Fibroblast of lung (primary cell): ENCODE results near the gene LCN10. TPM values are rescaled to one million over a fixed set of nuclear protein-coding genes. Genes with fewer than 3 reads are reported as not detected.
"Not testable (repeated sequence)": the region's sequence is repeated elsewhere in the genome, so short reads cannot be mapped to it uniquely, and the experiment has no call there.

Source experiments
- DNase-seq, 2 donors: peaks; one replicate each; pipeline versions ENCODE4 v3.0.0 to v3.0.0-alpha.2; 2010; ENCODE audit warnings: low read depth in 2 of 2
- H2AFZ ChIP-seq: 2 replicates; pipeline ENCODE4 v1.5.1; 2012; ENCODE audit warnings: low read length, control low read depth, inconsistent platforms
- H3K27ac ChIP-seq: 2 replicates; pipeline ENCODE4 v1.5.1; 2011; ENCODE audit warnings: low read length, control low read depth; ENCODE audit not compliant: insufficient read depth
- H3K27me3 ChIP-seq: 2 replicates; pipeline ENCODE4 v1.5.1; 2011; ENCODE audit warnings: mild to moderate bottlenecking, low read length; ENCODE audit not compliant: control insufficient read depth, insufficient read depth
- H3K36me3 ChIP-seq: 2 replicates; pipeline ENCODE4 v1.5.1; 2011; ENCODE audit warnings: low read length; ENCODE audit not compliant: control insufficient read depth, insufficient read depth
- H3K4me1 ChIP-seq: 2 replicates; pipeline ENCODE4 v1.5.1; 2011; ENCODE audit warnings: low read length; ENCODE audit not compliant: control insufficient read depth, insufficient read depth; ENCODE audit errors: extremely low read depth
- H3K4me2 ChIP-seq: 2 replicates; pipeline ENCODE4 v1.5.1; 2011; ENCODE audit warnings: low read length, control low read depth; ENCODE audit not compliant: insufficient read depth; ENCODE audit errors: extremely low read depth
- H3K4me3 ChIP-seq, 4 experiments: fragments of 200-600 bp in 1 of 4; sonication (generic) in 1 of 4; replicated peaks in 1 of 4; 2 replicates each; pipeline ENCODE4 v1.5.1; 2011 to 2016; ENCODE audit warnings: low read length in 4 of 4, low read depth in 3 of 4, mild to moderate bottlenecking in 3 of 4, control low read depth in 2 of 4, inconsistent platforms in 1 of 4, mixed read lengths in 1 of 4; ENCODE audit not compliant: insufficient read depth in 1 of 4; ENCODE audit errors: control extremely low read depth in 1 of 4
- H3K79me2 ChIP-seq: 2 replicates; pipeline ENCODE4 v1.5.1; 2012; ENCODE audit warnings: mild to moderate bottlenecking, low read length, inconsistent platforms; ENCODE audit not compliant: control insufficient read depth, insufficient read depth
- H3K9ac ChIP-seq: 2 replicates; pipeline ENCODE4 v1.5.1; 2011; ENCODE audit warnings: mild to moderate bottlenecking, low read length, control low read depth; ENCODE audit not compliant: insufficient read depth
- H3K9me3 ChIP-seq: 2 replicates; pipeline ENCODE4 v1.5.1; 2012; ENCODE audit warnings: low read depth, low read length; ENCODE audit not compliant: control insufficient read depth, insufficient read depth
- H4K20me1 ChIP-seq: 2 replicates; pipeline ENCODE4 v1.5.1; 2011; ENCODE audit warnings: low read length; ENCODE audit not compliant: control insufficient read depth, insufficient read depth; ENCODE audit errors: extremely low read depth
- CTCF ChIP-seq, 2 donors: IDR thresholded peaks in 1 of 2; conservative IDR thresholded peaks in 1 of 2; 1 replicate in 1 of 2; 2 replicates in 1 of 2; pipeline ENCODE4 v1.5.1; 2011 to 2012; ENCODE audit warnings: low read length in 2 of 2, control low read depth in 1 of 2, inconsistent platforms in 1 of 2, low read depth in 1 of 2, mild to moderate bottlenecking in 1 of 2
- EZH2 ChIP-seq: IDR thresholded peaks from 2 replicates; pipeline ENCODE4 v1.5.1; 2012; ENCODE audit warnings: low read length, control low read depth, mild to moderate bottlenecking; ENCODE audit errors: missing control alignments
- polyA plus RNA-seq, 2 donors: library from polyadenylated mRNA; depleted of rRNA in 1 of 2; stranded (reverse) in 1 of 2; unstranded in 1 of 2; fragments of >200 nt; gene quantifications; 2 replicates each; pipeline ENCODE4 v1.2.1, GENCODE V29; 2011 to 2012; ENCODE audit warnings: missing spikeins in 1 of 2
- total RNA-seq: library from RNA; depleted of rRNA; stranded (reverse); fragments of >200 nt; gene quantifications from 2 replicates; pipeline ENCODE4 v1.2.1, GENCODE V29; 2014

Gene LCN10
- total and polyA plus RNA-seq, 2 donors (not counting 1 experiment from before 2014, with no cell fraction given), result not detected

GRCh38 chr9:136712690-136713544 lies 29.8 kb downstream of the LCN10 start:
- no peak overlapping the region for H3K9ac ChIP-seq
- no peaks in the 10 kb centered on the region for H3K4me1 ChIP-seq
- no peak overlapping the region for H3K27ac ChIP-seq
- H3K79me2 ChIP-seq, result no peaks in the 10 kb centered on the region
- no peaks in the 10 kb centered on the region for H4K20me1 ChIP-seq
- H3K36me3 ChIP-seq, result no peaks in the 10 kb centered on the region
- H2AFZ ChIP-seq, result no peak overlapping the region
- H3K4me3 ChIP-seq, result peak overlapping the region in 2 of 4 experiments; percentile 8 to 25
- TF ChIP-seq CTCF (conservative IDR thresholded peaks at IDR 0.05 in 1 of 2, IDR thresholded peaks at IDR 0.05 in 1 of 2; ENCODE audit: low read depth in 1 of 2, low read length in 2 of 2), result no peak
- TF ChIP-seq EZH2, result peak; percentile 46
- H3K27me3 ChIP-seq, result peaks cover 4% of the 10 kb centered on the region
- no peak for DNase-seq
- H3K4me2 ChIP-seq, result no peak overlapping the region
- no peaks in the 10 kb centered on the region for H3K9me3 ChIP-seq

GRCh38 chr9:136711751-136712689 lies 30.7 kb downstream of the LCN10 start, which contains the start of gene DIPK1B:
DIPK1B (plus strand) TSS chr9:136712572; CDS start chr9:136712666, 94 bp downstream.
- DNase-seq, result no peak
- H4K20me1 ChIP-seq, result no peaks in the 10 kb centered on the region
- no peaks in the 10 kb centered on the region for H3K4me1 ChIP-seq
- H2AFZ ChIP-seq, result no peak within 1 kb of the TSS
- no peak within 1 kb of the TSS for H3K27ac ChIP-seq
- H3K36me3 ChIP-seq, result no peaks in the 10 kb centered on the region
- peak within 1 kb of the TSS; percentile 13 for H3K4me2 ChIP-seq
- no peaks in the 10 kb centered on the region for H3K9me3 ChIP-seq
- peak within 1 kb of the TSS in 2 of 4 experiments; percentile 8 to 25 for H3K4me3 ChIP-seq
- no peaks in the 10 kb centered on the region for H3K79me2 ChIP-seq
- H3K9ac ChIP-seq, result no peak within 1 kb of the TSS
- peaks cover 4% of the 10 kb centered on the region for H3K27me3 ChIP-seq
- no peak for TF ChIP-seq CTCF (conservative IDR thresholded peaks at IDR 0.05 in 1 of 2, IDR thresholded peaks at IDR 0.05 in 1 of 2; ENCODE audit: low read depth in 1 of 2, low read length in 2 of 2)
- peak; percentile 87 for TF ChIP-seq EZH2

- H3K4me1 ChIP-seq, H3K9me3 ChIP-seq, H3K36me3 ChIP-seq, H3K9ac ChIP-seq, H3K4me2 ChIP-seq, H3K79me2 ChIP-seq, H3K4me3 ChIP-seq, H2AFZ ChIP-seq, H4K20me1 ChIP-seq, H3K27ac ChIP-seq, H3K27me3 ChIP-seq: not testable (repeated sequence)
- DNase-seq, result peak; percentile 56 to 59
These were observed 31.5 kb downstream of the LCN10 start for GRCh38 chr9:136711219-136711648.
